Esophagus squamous epithelium (tissue), 4 donors: ENCODE data around the gene SPR.

ENCODE experiments used
- POLR2A ChIP-seq, 4 donors: fragments of 450-650 bp; IDR thresholded peaks; one replicate each; pipeline ENCODE4 v1.6.1; 2017; ENCODE audit warnings: antibody characterized with exemption in 4 of 4, mild to moderate bottlenecking in 4 of 4, moderate library complexity in 3 of 4
- TF ChIP-seq, protein P1 (sequence below), 6 experiments: fragments of 450-650 bp in 4 of 6; fragments of 200-600 bp in 2 of 6; sonication (generic) in 2 of 6; IDR thresholded peaks; one replicate each; pipeline ENCODE4 v1.5.1; 2016 to 2019; ENCODE audit warnings: antibody characterized with exemption in 6 of 6, mild to moderate bottlenecking in 4 of 6, moderate library complexity in 4 of 6

DNA sequence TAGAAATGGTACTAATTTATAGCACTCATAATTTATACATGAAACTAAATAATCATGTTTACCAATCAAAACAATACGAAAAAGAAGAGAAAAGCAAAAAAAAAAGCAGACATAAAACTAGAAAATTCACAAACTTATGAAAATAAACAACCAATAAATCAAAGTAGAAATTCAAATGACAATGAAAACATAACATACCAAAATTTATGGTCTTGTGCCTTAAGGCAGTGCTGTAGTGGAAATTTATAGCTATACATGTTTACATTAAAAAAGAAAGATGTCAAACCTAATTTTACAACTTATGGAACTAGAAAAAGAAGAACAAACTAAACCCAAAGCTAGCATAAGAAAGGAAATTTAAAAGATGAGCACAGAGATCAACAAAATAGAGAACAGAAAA lies 16.1 kb upstream of the SPR start:
- TF ChIP-seq POLR2A (IDR thresholded peaks at IDR 0.05) = no peak
- TF ChIP-seq, protein P1, sequence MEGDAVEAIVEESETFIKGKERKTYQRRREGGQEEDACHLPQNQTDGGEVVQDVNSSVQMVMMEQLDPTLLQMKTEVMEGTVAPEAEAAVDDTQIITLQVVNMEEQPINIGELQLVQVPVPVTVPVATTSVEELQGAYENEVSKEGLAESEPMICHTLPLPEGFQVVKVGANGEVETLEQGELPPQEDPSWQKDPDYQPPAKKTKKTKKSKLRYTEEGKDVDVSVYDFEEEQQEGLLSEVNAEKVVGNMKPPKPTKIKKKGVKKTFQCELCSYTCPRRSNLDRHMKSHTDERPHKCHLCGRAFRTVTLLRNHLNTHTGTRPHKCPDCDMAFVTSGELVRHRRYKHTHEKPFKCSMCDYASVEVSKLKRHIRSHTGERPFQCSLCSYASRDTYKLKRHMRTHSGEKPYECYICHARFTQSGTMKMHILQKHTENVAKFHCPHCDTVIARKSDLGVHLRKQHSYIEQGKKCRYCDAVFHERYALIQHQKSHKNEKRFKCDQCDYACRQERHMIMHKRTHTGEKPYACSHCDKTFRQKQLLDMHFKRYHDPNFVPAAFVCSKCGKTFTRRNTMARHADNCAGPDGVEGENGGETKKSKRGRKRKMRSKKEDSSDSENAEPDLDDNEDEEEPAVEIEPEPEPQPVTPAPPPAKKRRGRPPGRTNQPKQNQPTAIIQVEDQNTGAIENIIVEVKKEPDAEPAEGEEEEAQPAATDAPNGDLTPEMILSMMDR (IDR thresholded peaks at IDR 0.05) = no peak
